HEK293 (cell line): ENCODE results near the gene PDE4D.
"Not testable (repeated sequence)": the region's sequence is repeated elsewhere in the genome, so short reads cannot be mapped to it uniquely, and the experiment has no call there.

Experiments used
- ZBTB21 ChIP-seq: fragments of 450-650 bp; formaldehyde crosslinking; IDR thresholded peaks from 2 replicates; pipeline ENCODE4 v1.5.1; 2017; ENCODE audit warnings: missing biosample characterization, missing genetic modification characterization
- ZBTB48 ChIP-seq: fragments of 450-650 bp; formaldehyde crosslinking; IDR thresholded peaks from 2 replicates; pipeline ENCODE4 v1.5.1; 2016; ENCODE audit warnings: missing biosample characterization, missing genetic modification characterization
- ZNF24 ChIP-seq: fragments of 450-650 bp; formaldehyde crosslinking; IDR thresholded peaks from 2 replicates; pipeline ENCODE4 v1.5.1; 2016; ENCODE audit warnings: missing biosample characterization, missing genetic modification characterization
- TF ChIP-seq, protein P1 (sequence below): fragments of 450-650 bp; formaldehyde crosslinking; IDR thresholded peaks from 2 replicates; pipeline ENCODE4 v1.5.1; 2016; ENCODE audit warnings: missing biosample characterization, missing genetic modification characterization
- TF ChIP-seq, protein P2 (sequence below): fragments of 450-650 bp; formaldehyde crosslinking; IDR thresholded peaks from 2 replicates; pipeline ENCODE4 v1.5.1; 2016; ENCODE audit warnings: missing biosample characterization, missing genetic modification characterization
- TF ChIP-seq, protein P3 (sequence below): fragments of 450-650 bp; formaldehyde crosslinking; IDR thresholded peaks from 2 replicates; pipeline ENCODE4 v1.5.1; 2016; ENCODE audit warnings: missing biosample characterization, missing genetic modification characterization

DNA sequence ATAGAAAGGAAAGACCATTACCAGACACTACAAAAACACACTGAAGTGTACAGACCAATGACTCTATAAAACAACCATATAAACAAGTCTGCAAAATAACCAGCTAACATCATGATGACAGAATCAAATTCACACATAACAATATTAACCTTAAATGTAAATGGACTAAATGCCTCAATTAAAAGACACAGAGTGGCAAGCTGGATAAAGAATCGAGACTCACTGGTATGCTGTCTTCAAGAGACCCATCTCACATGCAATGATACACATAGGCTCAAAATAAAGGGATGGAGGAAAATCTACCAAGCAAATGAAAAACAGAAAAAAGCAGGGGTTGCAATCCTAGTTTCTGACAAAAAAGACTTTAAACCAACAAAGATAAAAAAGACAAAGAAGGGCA lies 519.5 kb downstream of the PDE4D start:
- not testable (repeated sequence) for TF ChIP-seq ZNF24 (tag by site-specific recombination); ZBTB21; ZBTB48 (tag by site-specific recombination)
- TF ChIP-seq, protein P1, sequence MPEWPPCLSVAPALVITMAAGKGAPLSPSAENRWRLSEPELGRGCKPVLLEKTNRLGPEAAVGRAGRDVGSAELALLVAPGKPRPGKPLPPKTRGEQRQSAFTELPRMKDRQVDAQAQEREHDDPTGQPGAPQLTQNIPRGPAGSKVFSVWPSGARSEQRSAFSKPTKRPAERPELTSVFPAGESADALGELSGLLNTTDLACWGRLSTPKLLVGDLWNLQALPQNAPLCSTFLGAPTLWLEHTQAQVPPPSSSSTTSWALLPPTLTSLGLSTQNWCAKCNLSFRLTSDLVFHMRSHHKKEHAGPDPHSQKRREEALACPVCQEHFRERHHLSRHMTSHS (tag by site-specific recombination), result not testable (repeated sequence)
- TF ChIP-seq, protein P2, sequence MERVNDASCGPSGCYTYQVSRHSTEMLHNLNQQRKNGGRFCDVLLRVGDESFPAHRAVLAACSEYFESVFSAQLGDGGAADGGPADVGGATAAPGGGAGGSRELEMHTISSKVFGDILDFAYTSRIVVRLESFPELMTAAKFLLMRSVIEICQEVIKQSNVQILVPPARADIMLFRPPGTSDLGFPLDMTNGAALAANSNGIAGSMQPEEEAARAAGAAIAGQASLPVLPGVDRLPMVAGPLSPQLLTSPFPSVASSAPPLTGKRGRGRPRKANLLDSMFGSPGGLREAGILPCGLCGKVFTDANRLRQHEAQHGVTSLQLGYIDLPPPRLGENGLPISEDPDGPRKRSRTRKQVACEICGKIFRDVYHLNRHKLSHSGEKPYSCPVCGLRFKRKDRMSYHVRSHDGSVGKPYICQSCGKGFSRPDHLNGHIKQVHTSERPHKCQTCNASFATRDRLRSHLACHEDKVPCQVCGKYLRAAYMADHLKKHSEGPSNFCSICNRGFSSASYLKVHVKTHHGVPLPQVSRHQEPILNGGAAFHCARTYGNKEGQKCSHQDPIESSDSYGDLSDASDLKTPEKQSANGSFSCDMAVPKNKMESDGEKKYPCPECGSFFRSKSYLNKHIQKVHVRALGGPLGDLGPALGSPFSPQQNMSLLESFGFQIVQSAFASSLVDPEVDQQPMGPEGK (tag by site-specific recombination), result not testable (repeated sequence)
- TF ChIP-seq, protein P3, sequence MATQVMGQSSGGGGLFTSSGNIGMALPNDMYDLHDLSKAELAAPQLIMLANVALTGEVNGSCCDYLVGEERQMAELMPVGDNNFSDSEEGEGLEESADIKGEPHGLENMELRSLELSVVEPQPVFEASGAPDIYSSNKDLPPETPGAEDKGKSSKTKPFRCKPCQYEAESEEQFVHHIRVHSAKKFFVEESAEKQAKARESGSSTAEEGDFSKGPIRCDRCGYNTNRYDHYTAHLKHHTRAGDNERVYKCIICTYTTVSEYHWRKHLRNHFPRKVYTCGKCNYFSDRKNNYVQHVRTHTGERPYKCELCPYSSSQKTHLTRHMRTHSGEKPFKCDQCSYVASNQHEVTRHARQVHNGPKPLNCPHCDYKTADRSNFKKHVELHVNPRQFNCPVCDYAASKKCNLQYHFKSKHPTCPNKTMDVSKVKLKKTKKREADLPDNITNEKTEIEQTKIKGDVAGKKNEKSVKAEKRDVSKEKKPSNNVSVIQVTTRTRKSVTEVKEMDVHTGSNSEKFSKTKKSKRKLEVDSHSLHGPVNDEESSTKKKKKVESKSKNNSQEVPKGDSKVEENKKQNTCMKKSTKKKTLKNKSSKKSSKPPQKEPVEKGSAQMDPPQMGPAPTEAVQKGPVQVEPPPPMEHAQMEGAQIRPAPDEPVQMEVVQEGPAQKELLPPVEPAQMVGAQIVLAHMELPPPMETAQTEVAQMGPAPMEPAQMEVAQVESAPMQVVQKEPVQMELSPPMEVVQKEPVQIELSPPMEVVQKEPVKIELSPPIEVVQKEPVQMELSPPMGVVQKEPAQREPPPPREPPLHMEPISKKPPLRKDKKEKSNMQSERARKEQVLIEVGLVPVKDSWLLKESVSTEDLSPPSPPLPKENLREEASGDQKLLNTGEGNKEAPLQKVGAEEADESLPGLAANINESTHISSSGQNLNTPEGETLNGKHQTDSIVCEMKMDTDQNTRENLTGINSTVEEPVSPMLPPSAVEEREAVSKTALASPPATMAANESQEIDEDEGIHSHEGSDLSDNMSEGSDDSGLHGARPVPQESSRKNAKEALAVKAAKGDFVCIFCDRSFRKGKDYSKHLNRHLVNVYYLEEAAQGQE (tag by site-specific recombination), result not testable (repeated sequence)
